Astrocyte (in vitro differentiated cells and primary cell): ENCODE data around the gene ALDH1L1. TPM values are rescaled to one million over a fixed set of nuclear protein-coding genes. Genes with fewer than 3 reads are reported as not detected.

Experiments
- DNase-seq: peaks from one replicate; pipeline ENCODE4 v3.0.0-alpha.2; 2010; ENCODE audit warnings: low read depth
- FAIRE-seq: peaks from 2 replicates; lab custom pipeline; 2011; peaks lifted over from hg19 to GRCh38; lab: Jason Lieb, UNC
- H2AFZ ChIP-seq: 2 replicates; pipeline ENCODE4 v1.6.0; 2012; ENCODE audit warnings: low read depth, low read length, inconsistent platforms
- H3K27ac ChIP-seq: 2 replicates; pipeline ENCODE4 v1.5.1; 2011; ENCODE audit warnings: low read depth, low read length, inconsistent platforms
- H3K27me3 ChIP-seq: 2 replicates; pipeline ENCODE4 v1.6.0; 2011; ENCODE audit warnings: low read length, inconsistent platforms; ENCODE audit not compliant: insufficient read depth
- H3K36me3 ChIP-seq: 2 replicates; pipeline ENCODE4 v1.5.1; 2011; ENCODE audit warnings: low read length, inconsistent platforms; ENCODE audit not compliant: insufficient read depth
- H3K4me1 ChIP-seq: 2 replicates; pipeline ENCODE4 v1.5.1; 2011; ENCODE audit warnings: low read length, inconsistent platforms; ENCODE audit not compliant: insufficient read depth
- H3K4me2 ChIP-seq: 2 replicates; pipeline ENCODE4 v1.6.0; 2012; ENCODE audit warnings: low read length, inconsistent platforms
- H3K4me3 ChIP-seq: 2 replicates; pipeline ENCODE4 v1.5.1; 2011; ENCODE audit warnings: low read depth, mild to moderate bottlenecking, low read length, inconsistent platforms; ENCODE audit not compliant: insufficient read depth
- H3K79me2 ChIP-seq: 2 replicates; pipeline ENCODE4 v1.6.0; 2012; ENCODE audit warnings: mild to moderate bottlenecking, low read length, inconsistent platforms; ENCODE audit not compliant: insufficient read depth
- H3K9ac ChIP-seq: 2 replicates; pipeline ENCODE4 v1.6.0; 2012; ENCODE audit warnings: mild to moderate bottlenecking, low read length, inconsistent platforms
- H3K9me3 ChIP-seq: 2 replicates; pipeline ENCODE4 v1.5.1; 2012; ENCODE audit warnings: low read depth, mild to moderate bottlenecking, low read length, inconsistent platforms; ENCODE audit not compliant: insufficient read depth
- H4K20me1 ChIP-seq: 2 replicates; pipeline ENCODE4 v1.6.0; 2012; ENCODE audit warnings: low read length, inconsistent platforms; ENCODE audit not compliant: insufficient read depth
- H3K27ac Mint-ChIP-seq: one replicate; pipeline ENCODE4 v1.8.0; 2021; ENCODE audit warnings: mild to moderate bottlenecking, mixed read lengths; ENCODE audit not compliant: unreplicated experiment
- H3K27me3 Mint-ChIP-seq: one replicate; pipeline ENCODE4 v1.8.0; 2021; ENCODE audit warnings: low read depth, mixed read lengths; ENCODE audit not compliant: unreplicated experiment
- H3K36me3 Mint-ChIP-seq: one replicate; pipeline ENCODE4 v1.8.0; 2021; ENCODE audit warnings: low read depth, mixed read lengths; ENCODE audit not compliant: unreplicated experiment
- H3K4me1 Mint-ChIP-seq: one replicate; pipeline ENCODE4 v1.8.0; 2021; ENCODE audit warnings: low read depth, mixed read lengths; ENCODE audit not compliant: unreplicated experiment
- H3K4me3 Mint-ChIP-seq: one replicate; pipeline ENCODE4 v1.8.0; 2021; ENCODE audit warnings: mild to moderate bottlenecking, moderate library complexity, mixed read lengths; ENCODE audit not compliant: unreplicated experiment
- H3K9me3 Mint-ChIP-seq: one replicate; pipeline ENCODE4 v1.8.0; 2021; ENCODE audit warnings: mild to moderate bottlenecking, mixed read lengths; ENCODE audit not compliant: unreplicated experiment
- CTCF ChIP-seq: IDR thresholded peaks from 2 replicates; pipeline ENCODE4 v1.5.1; 2011; ENCODE audit warnings: low read depth, mild to moderate bottlenecking, inconsistent platforms, low read length, moderate library complexity; ENCODE audit not compliant: insufficient read depth
- EZH2 ChIP-seq: IDR thresholded peaks from 2 replicates; pipeline ENCODE4 v1.6.1; 2012; ENCODE audit warnings: mild to moderate bottlenecking, low read length, inconsistent platforms; ENCODE audit not compliant: insufficient read depth
- total RNA-seq: library from RNA; stranded (reverse); gene quantifications from 2 replicates; pipeline ENCODE4 v1.2.1, GENCODE V29; 2021

Gene ALDH1L1
- total RNA-seq, 1 donor from 2014 or later, result not detected

GRCh38 chr3:126056088-126056487 lies 124.3 kb downstream of the ALDH1L1 start:
- H4K20me1 ChIP-seq, result peaks cover 21% of the 10 kb centered on the region
- no peak overlapping the region for H3K27ac ChIP-seq
- H3K9me3 ChIP-seq, result no peaks in the 10 kb centered on the region
- H3K36me3 ChIP-seq, result no peaks in the 10 kb centered on the region
- no peak overlapping the region for H3K4me3 ChIP-seq
- Mint-ChIP-seq H3K9me3 (peaks cover 2% of the 10 kb centered on the region), H3K4me3 (no peak overlapping the region), H3K27me3 (no peaks in the 10 kb centered on the region), H3K27ac (no peak overlapping the region), H3K4me1 (peaks cover 4% of the 10 kb centered on the region), H3K36me3 (peaks cover 4% of the 10 kb centered on the region)
- H2AFZ ChIP-seq, result no peak overlapping the region
- FAIRE-seq (no peak), DNase-seq (no peak)
- no peaks in the 10 kb centered on the region for H3K79me2 ChIP-seq
- H3K4me2 ChIP-seq, result no peak overlapping the region
- H3K4me1 ChIP-seq, result peaks cover 10% of the 10 kb centered on the region
- H3K9ac ChIP-seq, result no peak overlapping the region
- TF ChIP-seq EZH2 (no peak), CTCF (no peak)
- H3K27me3 ChIP-seq, result no peaks in the 10 kb centered on the region

GRCh38 chr3:126054870-126055269 lies 125.5 kb downstream of the ALDH1L1 start:
- DNase-seq (no peak), FAIRE-seq (no peak)
- H3K36me3 Mint-ChIP-seq, result peaks cover 8% of the 10 kb centered on the region
- Histone ChIP-seq H3K79me2 (no peaks in the 10 kb centered on the region), H3K36me3 (no peaks in the 10 kb centered on the region), H3K4me3 (no peak overlapping the region), H3K4me2 (no peak overlapping the region), H3K27ac (no peak overlapping the region), H3K9me3 (no peaks in the 10 kb centered on the region), H3K27me3 (no peaks in the 10 kb centered on the region), H3K4me1 (peaks cover 10% of the 10 kb centered on the region), H3K9ac (no peak overlapping the region), H4K20me1 (peaks cover 21% of the 10 kb centered on the region), H2AFZ (no peak overlapping the region)
- peaks cover 2% of the 10 kb centered on the region for H3K9me3 Mint-ChIP-seq
- peaks cover 4% of the 10 kb centered on the region for H3K4me1 Mint-ChIP-seq
- TF ChIP-seq EZH2 (no peak), CTCF (no peak)
- H3K4me3 Mint-ChIP-seq, result no peak overlapping the region
- H3K27me3 Mint-ChIP-seq, result no peaks in the 10 kb centered on the region
- H3K27ac Mint-ChIP-seq, result no peak overlapping the region

GRCh38 chr3:126053949-126054569 lies 126.3 kb downstream of the ALDH1L1 start:
- Mint-ChIP-seq H3K4me3 (no peak overlapping the region), H3K27ac (no peak overlapping the region), H3K9me3 (peaks cover 2% of the 10 kb centered on the region), H3K36me3 (peaks cover 8% of the 10 kb centered on the region), H3K27me3 (no peaks in the 10 kb centered on the region), H3K4me1 (peaks cover 2% of the 10 kb centered on the region)
- Histone ChIP-seq H3K9me3 (no peaks in the 10 kb centered on the region), H3K9ac (no peak overlapping the region), H2AFZ (no peak overlapping the region), H3K36me3 (no peaks in the 10 kb centered on the region), H3K79me2 (no peaks in the 10 kb centered on the region), H3K4me2 (no peak overlapping the region), H3K27me3 (no peaks in the 10 kb centered on the region), H3K4me3 (no peak overlapping the region), H3K27ac (no peak overlapping the region), H4K20me1 (peaks cover 16% of the 10 kb centered on the region), H3K4me1 (peaks cover 5% of the 10 kb centered on the region)
- no peak for DNase-seq
- no peak for FAIRE-seq
- TF ChIP-seq EZH2 (no peak), CTCF (no peak)
